Tibial nerve (tissue), 4 donors: ENCODE data around the gene PPEF1. TPM values are rescaled to one million over a fixed set of nuclear protein-coding genes. Genes with fewer than 3 reads are reported as not detected.

Experiments
- DNase-seq, 2 donors: peaks; one replicate each; pipeline ENCODE4 v3.0.0-alpha.2; 2019; ENCODE audit warnings: low spot score in 2 of 2
- H3K27ac ChIP-seq, 4 donors: fragments of 200-600 bp; sonication (generic) in 3 of 4; one replicate each; pipeline ENCODE4 v1.5.1; 2017 to 2019; ENCODE audit warnings: mild to moderate bottlenecking in 1 of 4
- H3K27me3 ChIP-seq, 2 donors: fragments of 200-600 bp; sonication (generic) in 1 of 2; one replicate each; pipeline versions ENCODE4 v1.5.1 to v1.6.0; 2017 to 2019
- H3K36me3 ChIP-seq, 3 donors: fragments of 200-600 bp; sonication (generic); one replicate each; pipeline ENCODE4 v1.5.1; 2018 to 2019
- H3K4me1 ChIP-seq, 4 donors: fragments of 200-600 bp; sonication (generic) in 3 of 4; one replicate each; pipeline ENCODE4 v1.5.1; 2017 to 2019
- H3K4me3 ChIP-seq, 4 donors: fragments of 200-600 bp; sonication (generic) in 3 of 4; one replicate each; pipeline ENCODE4 v1.5.1; 2017 to 2019; ENCODE audit warnings: mild to moderate bottlenecking in 1 of 4, moderate library complexity in 1 of 4
- H3K9me3 ChIP-seq, 4 donors: fragments of 200-600 bp; sonication (generic) in 3 of 4; one replicate each; pipeline ENCODE4 v1.5.1; 2017 to 2019
- CTCF ChIP-seq, 5 experiments: fragments of 200-600 bp in 3 of 5; fragments of 450-650 bp in 2 of 5; sonication (generic) in 3 of 5; IDR thresholded peaks; one replicate each; pipeline ENCODE4 v1.5.1; 2016 to 2019; ENCODE audit warnings: antibody characterized with exemption in 5 of 5, mild to moderate bottlenecking in 3 of 5, moderate library complexity in 2 of 5
- EP300 ChIP-seq, 2 donors: sonication (generic); formaldehyde crosslinking; IDR thresholded peaks; one replicate each; pipeline ENCODE4 v1.6.1; 2017; ENCODE audit warnings: antibody characterized with exemption in 2 of 2, mild to moderate bottlenecking in 1 of 2
- POLR2A ChIP-seq, 2 donors: fragments of 450-650 bp; IDR thresholded peaks; one replicate each; pipeline ENCODE4 v1.6.1; 2017; ENCODE audit warnings: antibody characterized with exemption in 2 of 2, mild to moderate bottlenecking in 2 of 2, moderate library complexity in 2 of 2
- WGBS, 2 donors: methylation state at CpG; one replicate each; pipeline ENCODE4 v1.1.5; 2018; 5-methylcytosine and 5-hydroxymethylcytosine counted together
- total RNA-seq, 4 donors: library from RNA; depleted of rRNA; stranded (reverse); fragments of >200 nt; gene quantifications; one replicate each; pipeline ENCODE4 v1.1.0, GENCODE V29; 2016

The PPEF1 gene
- total RNA-seq, 4 donors from 2014 or later = 0.22 TPM; not detected in 3

GRCh38 chrX:18877469-18877868 is 170.0 kb downstream of the PPEF1 start:
- no peaks in the 10 kb centered on the region for H3K36me3 ChIP-seq
- WGBS, 2 donors = 74 to 77% methylated on average over 3 to 7 of the region's 7 CpGs
- peaks cover 0 to 5% of the 10 kb centered on the region in 2 donors for H3K27me3 ChIP-seq
- no peaks in the 10 kb centered on the region for H3K9me3 ChIP-seq
- no peak overlapping the region for H3K27ac ChIP-seq
- DNase-seq = no peak
- H3K4me3 ChIP-seq = no peak overlapping the region
- peaks cover 0 to 14% (median 0%) of the 10 kb centered on the region in 4 donors for H3K4me1 ChIP-seq
- TF ChIP-seq EP300 (IDR thresholded peaks at IDR 0.05) = no peak
- TF ChIP-seq POLR2A (IDR thresholded peaks at IDR 0.05) = no peak
- no peak for TF ChIP-seq CTCF (IDR thresholded peaks at IDR 0.05)

Other genes starting within 250 kb of the PPEF1 start
- not detected for gene RS1, start 35.5 kb upstream of the PPEF1 start, total RNA-seq